NCI-H187 (cell line): ENCODE measurements around the gene RAPGEF2.

Experiments
- DNase-seq, 2 experiments: peaks; one replicate each; lab custom pipeline; 2025; lab: John Stamatoyannopoulos, UW

RAPGEF2 gene

GRCh38 chr4:159134429-159134828 lies 31.6 kb downstream of the RAPGEF2 start:
- DNase-seq: no peak

DNA sequence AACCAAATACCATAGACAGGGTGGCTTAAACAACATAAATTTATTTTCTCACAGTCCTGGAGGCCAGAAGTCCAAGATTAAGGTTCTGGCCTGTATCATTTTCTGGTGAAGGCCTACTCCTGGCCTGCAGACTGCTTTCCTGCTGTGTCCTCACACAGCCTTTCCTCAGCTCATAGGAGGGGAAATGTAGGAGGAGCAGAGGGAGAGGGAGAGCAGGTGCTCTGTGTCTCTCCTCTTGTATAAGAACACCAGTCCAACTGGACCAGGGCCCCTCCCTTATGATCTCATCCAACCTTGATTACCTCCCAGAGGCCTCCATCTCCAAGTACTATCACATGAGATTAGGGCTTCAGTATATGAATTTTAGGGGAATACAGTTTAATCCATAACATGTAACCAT lies 34.3 kb downstream of the RAPGEF2 start:
- DNase-seq: no peak

DNA sequence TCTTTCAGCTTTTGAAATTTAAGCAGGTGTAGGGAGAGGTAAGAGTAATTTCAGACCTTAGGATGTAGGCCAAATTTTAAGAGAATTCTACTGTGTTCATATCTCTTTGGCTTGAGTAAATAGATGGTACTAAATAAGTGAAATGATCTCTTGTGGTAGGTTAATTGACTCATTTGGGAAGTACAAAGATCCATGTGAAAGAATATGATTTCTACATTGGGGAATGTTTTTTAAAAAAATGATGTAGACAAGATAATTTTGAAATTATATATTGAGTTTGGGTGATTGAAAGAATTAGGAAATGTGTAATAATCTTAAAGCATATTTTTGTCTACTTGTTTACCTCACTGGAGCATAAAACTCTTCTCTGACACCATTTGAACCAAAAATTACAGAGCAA lies 35.6 kb downstream of the RAPGEF2 start:
- DNase-seq: no peak

DNA sequence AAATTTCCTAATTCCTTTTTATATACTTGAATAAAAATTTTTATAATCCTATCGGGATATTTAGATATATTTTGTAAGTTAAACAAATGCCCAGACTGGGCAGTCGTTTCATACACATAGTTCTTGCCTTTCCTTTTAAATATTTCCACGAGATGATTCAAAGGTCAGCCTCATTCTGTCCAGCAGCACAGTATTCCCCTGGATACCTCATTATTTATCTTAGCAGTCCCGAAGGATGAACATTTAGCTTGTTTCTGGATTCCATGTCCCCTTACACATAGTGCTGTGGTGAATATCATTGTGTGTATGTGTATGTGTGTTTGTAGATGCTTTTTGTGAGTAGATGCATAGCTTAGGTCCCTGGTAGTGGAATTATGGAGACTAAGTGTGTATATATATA lies 38.3 kb downstream of the RAPGEF2 start:
- no peak for DNase-seq

GRCh38 chr4:159142241-159142640 lies 39.4 kb downstream of the RAPGEF2 start:
- no peak for DNase-seq

GRCh38 chr4:159142681-159143384 lies 40.0 kb downstream of the RAPGEF2 start:
- no peak for DNase-seq

DNA sequence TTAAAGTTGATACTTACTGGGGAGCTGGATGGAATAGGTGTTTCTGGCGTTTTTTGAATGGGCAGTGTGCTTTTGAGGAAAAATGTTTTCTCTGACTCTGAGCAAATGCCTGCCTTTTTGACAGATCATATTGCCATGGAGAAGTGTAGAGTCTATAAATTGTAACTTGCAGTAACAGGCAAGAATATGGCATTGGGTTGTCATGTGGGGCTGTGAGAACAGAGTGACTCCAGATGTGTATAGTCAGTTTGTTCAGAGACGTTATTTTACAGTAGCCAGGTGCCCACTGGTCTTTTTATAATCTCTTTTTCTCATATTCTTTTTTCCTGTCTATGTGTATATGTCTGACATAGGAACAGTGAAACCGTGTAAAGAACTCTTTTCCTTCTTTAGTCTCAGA lies 40.8 kb downstream of the RAPGEF2 start:
- DNase-seq: no peak

- no peak for DNase-seq
Measured at GRCh38 chr4:159144112-159144694, 41.3 kb downstream of the RAPGEF2 start.

GRCh38 chr4:159145318-159145991 lies 42.6 kb downstream of the RAPGEF2 start:
- no peak for DNase-seq

- no peak for DNase-seq
Measured at GRCh38 chr4:159145992-159146330, 43.1 kb downstream of the RAPGEF2 start.

GRCh38 chr4:159146488-159146887 lies 43.6 kb downstream of the RAPGEF2 start:
- DNase-seq: no peak

GRCh38 chr4:159148441-159148840 lies 45.6 kb downstream of the RAPGEF2 start:
- no peak for DNase-seq

GRCh38 chr4:159149666-159150065 lies 46.8 kb downstream of the RAPGEF2 start:
- DNase-seq: no peak

- no peak for DNase-seq
Measured at GRCh38 chr4:159150396-159150795, 47.5 kb downstream of the RAPGEF2 start.

- no peak for DNase-seq
Measured at GRCh38 chr4:159150821-159151390, 48.0 kb downstream of the RAPGEF2 start.

GRCh38 chr4:159151689-159152088 lies 48.8 kb downstream of the RAPGEF2 start:
- no peak for DNase-seq

DNA sequence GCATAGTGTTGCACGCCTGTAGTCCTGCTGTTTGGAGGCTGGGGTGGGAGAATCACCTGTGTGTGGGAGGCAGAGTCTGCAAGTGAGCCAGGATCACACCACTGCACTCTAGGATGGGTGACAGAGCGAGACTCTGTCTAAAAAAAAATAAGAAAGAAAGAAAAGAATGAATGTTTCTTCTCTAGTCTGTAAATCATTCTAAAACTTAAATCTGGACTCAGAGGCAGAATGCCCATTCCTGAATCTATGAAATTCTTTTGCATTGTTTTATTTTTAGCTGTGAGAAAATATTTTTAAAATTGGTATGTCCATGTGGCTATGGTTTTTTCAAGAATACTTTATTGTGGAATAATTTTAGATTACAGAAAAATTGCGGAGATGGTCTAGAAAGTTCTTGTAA lies 49.3 kb downstream of the RAPGEF2 start:
- DNase-seq: no peak

DNA sequence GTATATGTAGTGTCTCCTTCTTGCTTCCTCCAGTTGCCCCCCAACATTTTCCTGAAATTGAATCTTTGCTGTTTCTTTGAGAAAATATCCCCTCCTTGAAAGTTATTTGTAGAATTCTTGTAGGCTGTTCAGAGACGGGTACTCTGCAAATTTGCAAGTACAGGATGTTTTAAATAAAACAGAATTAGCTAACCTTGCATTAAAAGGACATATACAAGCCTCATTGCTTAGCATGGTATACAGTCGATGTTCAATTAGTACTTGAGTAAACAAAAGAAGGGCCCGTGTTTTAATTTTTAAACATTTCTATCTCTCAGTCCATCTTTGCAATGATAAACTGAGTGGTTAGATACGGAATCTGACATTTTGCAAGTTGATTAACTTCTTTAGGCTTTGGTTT lies 50.8 kb downstream of the RAPGEF2 start:
- no peak for DNase-seq

- DNase-seq: no peak
Measured at GRCh38 chr4:159155119-159155518, 52.2 kb downstream of the RAPGEF2 start.

DNA sequence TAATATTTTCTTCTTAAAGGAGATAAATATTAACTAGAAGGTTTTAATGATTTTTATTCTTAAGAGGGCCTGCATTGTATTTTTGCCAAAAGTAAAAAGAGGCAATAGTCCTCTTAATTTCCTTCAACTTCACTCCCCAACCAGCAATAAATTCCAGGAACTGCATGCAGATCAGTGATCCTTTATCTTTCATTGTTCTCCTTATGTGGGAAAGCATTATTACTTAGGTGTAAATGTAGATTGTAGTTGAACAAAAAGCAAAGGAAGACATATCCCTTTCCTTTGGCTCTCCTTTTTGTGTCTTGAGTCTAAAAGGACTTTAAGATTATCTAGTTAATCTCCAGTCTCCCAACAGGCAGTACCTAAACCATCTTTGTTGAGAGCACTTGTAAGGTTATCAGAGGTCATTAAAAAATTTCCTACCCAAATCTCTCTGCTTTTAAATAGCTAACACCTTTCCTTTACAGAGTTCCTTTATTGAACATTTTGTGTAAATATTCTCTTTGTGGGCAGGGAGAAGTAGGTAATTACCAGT lies 55.3 kb downstream of the RAPGEF2 start:
- DNase-seq: no peak

DNA sequence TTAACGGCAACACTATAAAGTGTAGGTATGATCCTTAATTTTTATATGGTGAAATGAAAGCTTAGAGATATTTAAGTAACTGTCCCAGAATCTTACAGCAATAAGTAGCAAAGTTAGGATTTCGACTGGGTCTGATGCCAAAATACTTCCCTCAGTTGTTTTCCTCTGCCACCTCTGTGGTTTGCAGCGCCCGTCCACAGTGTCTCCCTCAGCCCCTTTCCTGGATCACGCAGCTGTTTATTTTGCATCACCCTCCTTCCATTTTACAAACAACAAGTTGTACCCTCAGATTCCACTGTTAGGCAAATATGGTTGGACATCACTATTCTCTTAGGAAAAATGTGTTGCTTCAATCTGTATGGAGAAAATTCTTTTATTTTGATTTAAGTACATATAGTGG lies 56.1 kb downstream of the RAPGEF2 start:
- no peak for DNase-seq

DNA sequence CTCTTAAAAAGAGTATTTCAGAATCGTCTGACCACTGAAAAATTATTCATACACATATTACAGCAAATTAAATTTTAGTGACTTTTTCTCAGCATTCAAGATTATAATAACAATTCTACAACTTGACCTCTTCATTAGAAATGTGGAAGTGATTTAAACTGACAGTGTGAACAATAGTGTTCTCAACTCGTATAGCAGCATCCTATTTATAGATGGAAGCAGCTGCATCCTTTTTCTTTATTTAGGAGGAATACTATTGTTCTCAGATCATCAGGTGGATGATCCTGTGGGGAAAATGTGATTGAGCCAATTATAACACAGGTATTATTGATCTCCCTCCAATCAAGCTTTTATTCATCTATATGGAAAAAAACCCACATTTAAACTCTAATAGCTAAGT lies 56.7 kb downstream of the RAPGEF2 start:
- no peak for DNase-seq

DNA sequence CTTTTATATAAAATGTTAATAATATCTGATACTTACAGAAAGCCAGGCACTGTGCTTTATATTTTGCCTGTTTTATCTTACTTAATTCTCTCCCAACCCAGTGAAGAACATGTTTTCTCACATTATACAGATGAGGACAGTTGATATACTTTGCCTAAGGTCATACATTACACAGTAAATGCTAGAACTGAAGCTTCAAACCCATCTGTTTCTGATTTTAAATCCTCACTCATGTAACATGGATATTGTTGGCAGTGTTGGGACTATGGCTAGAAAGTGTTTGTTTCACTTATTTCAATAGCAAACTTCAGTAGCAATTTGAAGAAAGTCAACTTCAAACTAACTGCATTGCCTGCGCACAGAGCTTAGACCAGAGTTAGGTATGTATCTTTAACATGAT lies 57.4 kb downstream of the RAPGEF2 start:
- DNase-seq: no peak
